GM23338 (cell line): ENCODE data around the gene SERPINC1. TPM values are rescaled to one million over a fixed set of nuclear protein-coding genes. Genes with fewer than 3 reads are reported as not detected.
A peak's percentile ranks its signal among the peaks of the same experiment; 100 is the strongest.

Experiments
- ATAC-seq: fragments of 200-7000 bp; cut with Tn5 transposase; 3 replicates; pipeline ENCODE4 v1.9.1; 2020
- DNase-seq: peaks from one replicate; pipeline ENCODE4 v3.0.0-alpha.2; 2015; ENCODE audit warnings: low spot score
- H2AFZ ChIP-seq: fragments of 200-600 bp; sonication (generic); 2 replicates; pipeline ENCODE4 v1.8.0; 2016; ENCODE audit warnings: antibody characterized with exemption, mild to moderate bottlenecking, moderate library complexity
- H3F3A ChIP-seq: fragments of 200-600 bp; sonication (generic); replicated peaks from 2 replicates; pipeline ENCODE4 v1.8.0; 2017; ENCODE audit warnings: antibody characterized with exemption, mixed run types, low read depth
- H3K27ac ChIP-seq: fragments of 200-600 bp; sonication (generic); 2 replicates; pipeline ENCODE4 v1.6.1; 2016; ENCODE audit warnings: low read depth
- H3K27me3 ChIP-seq: fragments of 200-600 bp; sonication (generic); 2 replicates; pipeline ENCODE4 v1.8.0; 2016; ENCODE audit warnings: mild to moderate bottlenecking, mixed run types, moderate library complexity; ENCODE audit not compliant: insufficient read depth
- H3K36me3 ChIP-seq: fragments of 200-600 bp; sonication (generic); 2 replicates; pipeline ENCODE4 v1.8.0; 2016; ENCODE audit warnings: mild to moderate bottlenecking; ENCODE audit not compliant: insufficient read depth
- H3K4me1 ChIP-seq: fragments of 200-600 bp; sonication (generic); 2 replicates; pipeline ENCODE4 v1.8.0; 2016; ENCODE audit warnings: mild to moderate bottlenecking, moderate library complexity; ENCODE audit not compliant: insufficient read depth
- H3K4me2 ChIP-seq: fragments of 200-600 bp; sonication (generic); 2 replicates; pipeline ENCODE4 v1.7.1; 2017; ENCODE audit warnings: mixed run types
- H3K4me3 ChIP-seq: fragments of 200-600 bp; sonication (generic); 2 replicates; pipeline ENCODE4 v1.6.1; 2016; ENCODE audit warnings: mixed run types
- H3K79me2 ChIP-seq: fragments of 200-600 bp; sonication (generic); replicated peaks from 2 replicates; pipeline ENCODE4 v1.8.0; 2017; ENCODE audit warnings: mild to moderate bottlenecking; ENCODE audit not compliant: insufficient read depth
- H3K9me2 ChIP-seq: fragments of 200-600 bp; sonication (generic); 2 replicates; pipeline ENCODE4 v1.8.0; 2017; ENCODE audit not compliant: insufficient read depth
- H4K20me1 ChIP-seq: fragments of 200-600 bp; sonication (generic); replicated peaks from 2 replicates; pipeline ENCODE4 v1.8.0; 2017; ENCODE audit warnings: mild to moderate bottlenecking; ENCODE audit not compliant: insufficient read depth
- H3K27ac Mint-ChIP-seq: 2 replicates; pipeline ENCODE4 v1.8.0; 2020; ENCODE audit warnings: inconsistent platforms, mild to moderate bottlenecking, moderate library complexity, mixed read lengths
- H3K27me3 Mint-ChIP-seq: 3 replicates; pipeline ENCODE4 v1.8.0; 2022; ENCODE audit warnings: low read depth, mild to moderate bottlenecking, moderate library complexity, mixed read lengths, inconsistent platforms; ENCODE audit not compliant: insufficient read depth, poor library complexity
- H3K36me3 Mint-ChIP-seq: 3 replicates; pipeline ENCODE4 v1.8.0; 2021; ENCODE audit warnings: low read depth, mild to moderate bottlenecking, inconsistent platforms, moderate library complexity, mixed read lengths
- H3K4me1 Mint-ChIP-seq: 3 replicates; pipeline ENCODE4 v1.8.0; 2020; ENCODE audit warnings: mild to moderate bottlenecking, inconsistent platforms, mixed read lengths
- H3K4me3 Mint-ChIP-seq: 3 replicates; pipeline ENCODE4 v1.8.0; 2021; ENCODE audit warnings: moderate library complexity, mild to moderate bottlenecking, inconsistent platforms, mixed read lengths
- H3K9me3 Mint-ChIP-seq: 3 replicates; pipeline ENCODE4 v1.8.0; 2020; ENCODE audit warnings: moderate library complexity, mild to moderate bottlenecking, inconsistent platforms, mixed read lengths
- CREB1 ChIP-seq: fragments of 250-450 bp; sonication (Bioruptor Pico); IDR thresholded peaks from 2 replicates; pipeline ENCODE4 v1.5.0; 2020; ENCODE audit warnings: low read depth, mild to moderate bottlenecking, moderate library complexity
- EZH2 ChIP-seq: fragments of 200-600 bp; sonication (generic); IDR thresholded peaks from one replicate; pipeline ENCODE4 v1.8.0; 2017; ENCODE audit warnings: antibody characterized with exemption, mild to moderate bottlenecking, low read depth; ENCODE audit not compliant: unreplicated experiment
- EZH2phosphoT487 ChIP-seq: fragments of 200-600 bp; sonication (generic); IDR thresholded peaks from one replicate; pipeline ENCODE4 v1.8.1; 2018; ENCODE audit warnings: antibody characterized with exemption; ENCODE audit not compliant: unreplicated experiment
- JUNB ChIP-seq: IDR thresholded peaks from one replicate; pipeline ENCODE4 v1.6.1; 2016; ENCODE audit warnings: antibody characterized with exemption; ENCODE audit not compliant: unreplicated experiment
- NANOG ChIP-seq: IDR thresholded peaks from 2 replicates; pipeline ENCODE4 v1.6.1; 2016; ENCODE audit warnings: antibody characterized with exemption, borderline replicate concordance
- POLR2AphosphoS5 ChIP-seq: IDR thresholded peaks from 2 replicates; pipeline ENCODE4 v1.6.1; 2016; ENCODE audit warnings: antibody characterized with exemption, low read depth
- STAT1 ChIP-seq: IDR thresholded peaks from one replicate; pipeline ENCODE4 v1.6.1; 2016; ENCODE audit warnings: antibody characterized with exemption; ENCODE audit not compliant: unreplicated experiment
- ZNF114 ChIP-seq: fragments of 250-450 bp; sonication (Bioruptor Pico); IDR thresholded peaks from 2 replicates; pipeline ENCODE4 v1.5.0; 2020; ENCODE audit warnings: mild to moderate bottlenecking, moderate library complexity
- ZNF331 ChIP-seq: fragments of 250-450 bp; sonication (Bioruptor Pico); IDR thresholded peaks from 2 replicates; pipeline ENCODE4 v1.5.0; 2020; ENCODE audit warnings: low read depth, mild to moderate bottlenecking, moderate library complexity
- polyA plus RNA-seq: library from polyadenylated mRNA; unstranded; fragments of >200 nt; fragmentation: Nextera tagmentation; extraction: Ambion mirVana; gene quantifications from 2 replicates; pipeline ENCODE4 v1.2.1, GENCODE V29; 2016
- total RNA-seq: library from RNA; depleted of rRNA; stranded (reverse); fragments of >200 nt; shearing (Covaris generic); gene quantifications from 2 replicates; pipeline ENCODE4 v1.2.3, GENCODE V29; 2014
- TF ChIP-seq, protein P1 (sequence below): IDR thresholded peaks from one replicate; pipeline ENCODE4 v1.6.1; 2018; ENCODE audit warnings: antibody characterized with exemption; ENCODE audit not compliant: unreplicated experiment
- TF ChIP-seq, protein P2 (sequence below): IDR thresholded peaks from 2 replicates; pipeline ENCODE4 v1.6.1; 2016; ENCODE audit warnings: antibody characterized with exemption
- TF ChIP-seq, protein P3 (sequence below), 2 experiments: fragments of 200-600 bp in 1 of 2; sonication (generic) in 1 of 2; conservative IDR thresholded peaks; 2 replicates each; pipeline versions ENCODE4 v1.5.1 to v1.6.1; 2016 to 2017; ENCODE audit warnings: antibody characterized with exemption in 2 of 2, low read depth in 2 of 2, mild to moderate bottlenecking in 2 of 2, moderate library complexity in 1 of 2
- TF ChIP-seq, protein P4 (sequence below): fragments of 250-450 bp; sonication (Bioruptor Pico); IDR thresholded peaks from 2 replicates; pipeline ENCODE4 v1.5.0; 2020; ENCODE audit warnings: mild to moderate bottlenecking, moderate library complexity

SERPINC1 gene
- total and polyA plus RNA-seq, 2 experiments from 2014 or later: not detected

DNA sequence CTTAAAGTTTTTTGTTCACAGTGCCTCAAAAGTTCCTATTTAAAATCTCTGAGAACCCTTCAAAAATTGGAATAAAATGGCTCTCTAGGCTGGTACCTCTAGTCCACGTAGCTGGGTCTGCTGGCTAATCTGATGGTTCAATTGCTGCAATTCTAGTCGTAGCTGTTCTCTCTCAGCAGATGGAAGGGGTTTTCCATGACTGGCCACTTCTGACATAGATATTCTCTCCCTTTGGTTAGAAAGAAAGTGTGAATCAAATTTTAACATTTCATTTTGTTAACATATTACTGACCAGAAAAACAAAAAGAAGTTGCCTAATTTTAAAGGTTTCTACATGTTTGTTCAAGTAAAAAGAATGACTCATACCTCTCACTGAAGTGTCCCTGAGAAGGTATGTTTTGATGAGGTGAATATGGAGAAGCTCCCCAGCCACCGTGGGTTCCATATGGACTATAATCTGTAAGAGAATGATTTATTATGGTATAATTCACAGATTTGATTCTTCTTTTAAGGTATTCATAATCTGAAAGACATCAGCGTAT lies 29.3 kb upstream of the SERPINC1 start:
- peaks cover 44% of the 10 kb centered on the region for H3K36me3 ChIP-seq
- peaks cover 72% of the 10 kb centered on the region for H3K36me3 Mint-ChIP-seq
- no peaks in the 10 kb centered on the region for H3F3A ChIP-seq
- DNase-seq (no peak), ATAC-seq (no peak)
- no peak overlapping the region for H2AFZ ChIP-seq
- no peaks in the 10 kb centered on the region for H3K9me2 ChIP-seq
- no peaks in the 10 kb centered on the region for H3K4me1 Mint-ChIP-seq
- H3K27ac ChIP-seq: no peak overlapping the region
- no peaks in the 10 kb centered on the region for H3K9me3 Mint-ChIP-seq
- H4K20me1 ChIP-seq: no peaks in the 10 kb centered on the region
- H3K27me3 ChIP-seq: no peaks in the 10 kb centered on the region
- H3K79me2 ChIP-seq: no peaks in the 10 kb centered on the region
- no peaks in the 10 kb centered on the region for H3K4me1 ChIP-seq
- H3K4me3 Mint-ChIP-seq: no peak overlapping the region
- peaks cover 2% of the 10 kb centered on the region for H3K27me3 Mint-ChIP-seq
- TF ChIP-seq EZH2phosphoT487 (no peak), POLR2AphosphoS5 (no peak), ZNF331 (CRISPR knock-in tag) (no peak), STAT1 (no peak), NANOG (no peak), ZNF114 (CRISPR knock-in tag) (no peak), JUNB (no peak), CREB1 (CRISPR knock-in tag) (no peak), EZH2 (no peak)
- TF ChIP-seq, protein P1, sequence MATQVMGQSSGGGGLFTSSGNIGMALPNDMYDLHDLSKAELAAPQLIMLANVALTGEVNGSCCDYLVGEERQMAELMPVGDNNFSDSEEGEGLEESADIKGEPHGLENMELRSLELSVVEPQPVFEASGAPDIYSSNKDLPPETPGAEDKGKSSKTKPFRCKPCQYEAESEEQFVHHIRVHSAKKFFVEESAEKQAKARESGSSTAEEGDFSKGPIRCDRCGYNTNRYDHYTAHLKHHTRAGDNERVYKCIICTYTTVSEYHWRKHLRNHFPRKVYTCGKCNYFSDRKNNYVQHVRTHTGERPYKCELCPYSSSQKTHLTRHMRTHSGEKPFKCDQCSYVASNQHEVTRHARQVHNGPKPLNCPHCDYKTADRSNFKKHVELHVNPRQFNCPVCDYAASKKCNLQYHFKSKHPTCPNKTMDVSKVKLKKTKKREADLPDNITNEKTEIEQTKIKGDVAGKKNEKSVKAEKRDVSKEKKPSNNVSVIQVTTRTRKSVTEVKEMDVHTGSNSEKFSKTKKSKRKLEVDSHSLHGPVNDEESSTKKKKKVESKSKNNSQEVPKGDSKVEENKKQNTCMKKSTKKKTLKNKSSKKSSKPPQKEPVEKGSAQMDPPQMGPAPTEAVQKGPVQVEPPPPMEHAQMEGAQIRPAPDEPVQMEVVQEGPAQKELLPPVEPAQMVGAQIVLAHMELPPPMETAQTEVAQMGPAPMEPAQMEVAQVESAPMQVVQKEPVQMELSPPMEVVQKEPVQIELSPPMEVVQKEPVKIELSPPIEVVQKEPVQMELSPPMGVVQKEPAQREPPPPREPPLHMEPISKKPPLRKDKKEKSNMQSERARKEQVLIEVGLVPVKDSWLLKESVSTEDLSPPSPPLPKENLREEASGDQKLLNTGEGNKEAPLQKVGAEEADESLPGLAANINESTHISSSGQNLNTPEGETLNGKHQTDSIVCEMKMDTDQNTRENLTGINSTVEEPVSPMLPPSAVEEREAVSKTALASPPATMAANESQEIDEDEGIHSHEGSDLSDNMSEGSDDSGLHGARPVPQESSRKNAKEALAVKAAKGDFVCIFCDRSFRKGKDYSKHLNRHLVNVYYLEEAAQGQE: no peak
- TF ChIP-seq, protein P2, sequence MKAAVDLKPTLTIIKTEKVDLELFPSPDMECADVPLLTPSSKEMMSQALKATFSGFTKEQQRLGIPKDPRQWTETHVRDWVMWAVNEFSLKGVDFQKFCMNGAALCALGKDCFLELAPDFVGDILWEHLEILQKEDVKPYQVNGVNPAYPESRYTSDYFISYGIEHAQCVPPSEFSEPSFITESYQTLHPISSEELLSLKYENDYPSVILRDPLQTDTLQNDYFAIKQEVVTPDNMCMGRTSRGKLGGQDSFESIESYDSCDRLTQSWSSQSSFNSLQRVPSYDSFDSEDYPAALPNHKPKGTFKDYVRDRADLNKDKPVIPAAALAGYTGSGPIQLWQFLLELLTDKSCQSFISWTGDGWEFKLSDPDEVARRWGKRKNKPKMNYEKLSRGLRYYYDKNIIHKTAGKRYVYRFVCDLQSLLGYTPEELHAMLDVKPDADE: no peak
- TF ChIP-seq, protein P3, sequence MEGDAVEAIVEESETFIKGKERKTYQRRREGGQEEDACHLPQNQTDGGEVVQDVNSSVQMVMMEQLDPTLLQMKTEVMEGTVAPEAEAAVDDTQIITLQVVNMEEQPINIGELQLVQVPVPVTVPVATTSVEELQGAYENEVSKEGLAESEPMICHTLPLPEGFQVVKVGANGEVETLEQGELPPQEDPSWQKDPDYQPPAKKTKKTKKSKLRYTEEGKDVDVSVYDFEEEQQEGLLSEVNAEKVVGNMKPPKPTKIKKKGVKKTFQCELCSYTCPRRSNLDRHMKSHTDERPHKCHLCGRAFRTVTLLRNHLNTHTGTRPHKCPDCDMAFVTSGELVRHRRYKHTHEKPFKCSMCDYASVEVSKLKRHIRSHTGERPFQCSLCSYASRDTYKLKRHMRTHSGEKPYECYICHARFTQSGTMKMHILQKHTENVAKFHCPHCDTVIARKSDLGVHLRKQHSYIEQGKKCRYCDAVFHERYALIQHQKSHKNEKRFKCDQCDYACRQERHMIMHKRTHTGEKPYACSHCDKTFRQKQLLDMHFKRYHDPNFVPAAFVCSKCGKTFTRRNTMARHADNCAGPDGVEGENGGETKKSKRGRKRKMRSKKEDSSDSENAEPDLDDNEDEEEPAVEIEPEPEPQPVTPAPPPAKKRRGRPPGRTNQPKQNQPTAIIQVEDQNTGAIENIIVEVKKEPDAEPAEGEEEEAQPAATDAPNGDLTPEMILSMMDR (conservative IDR thresholded peaks at IDR 0.05; ENCODE audit: low read depth in 2 of 2): no peak
- TF ChIP-seq, protein P4, sequence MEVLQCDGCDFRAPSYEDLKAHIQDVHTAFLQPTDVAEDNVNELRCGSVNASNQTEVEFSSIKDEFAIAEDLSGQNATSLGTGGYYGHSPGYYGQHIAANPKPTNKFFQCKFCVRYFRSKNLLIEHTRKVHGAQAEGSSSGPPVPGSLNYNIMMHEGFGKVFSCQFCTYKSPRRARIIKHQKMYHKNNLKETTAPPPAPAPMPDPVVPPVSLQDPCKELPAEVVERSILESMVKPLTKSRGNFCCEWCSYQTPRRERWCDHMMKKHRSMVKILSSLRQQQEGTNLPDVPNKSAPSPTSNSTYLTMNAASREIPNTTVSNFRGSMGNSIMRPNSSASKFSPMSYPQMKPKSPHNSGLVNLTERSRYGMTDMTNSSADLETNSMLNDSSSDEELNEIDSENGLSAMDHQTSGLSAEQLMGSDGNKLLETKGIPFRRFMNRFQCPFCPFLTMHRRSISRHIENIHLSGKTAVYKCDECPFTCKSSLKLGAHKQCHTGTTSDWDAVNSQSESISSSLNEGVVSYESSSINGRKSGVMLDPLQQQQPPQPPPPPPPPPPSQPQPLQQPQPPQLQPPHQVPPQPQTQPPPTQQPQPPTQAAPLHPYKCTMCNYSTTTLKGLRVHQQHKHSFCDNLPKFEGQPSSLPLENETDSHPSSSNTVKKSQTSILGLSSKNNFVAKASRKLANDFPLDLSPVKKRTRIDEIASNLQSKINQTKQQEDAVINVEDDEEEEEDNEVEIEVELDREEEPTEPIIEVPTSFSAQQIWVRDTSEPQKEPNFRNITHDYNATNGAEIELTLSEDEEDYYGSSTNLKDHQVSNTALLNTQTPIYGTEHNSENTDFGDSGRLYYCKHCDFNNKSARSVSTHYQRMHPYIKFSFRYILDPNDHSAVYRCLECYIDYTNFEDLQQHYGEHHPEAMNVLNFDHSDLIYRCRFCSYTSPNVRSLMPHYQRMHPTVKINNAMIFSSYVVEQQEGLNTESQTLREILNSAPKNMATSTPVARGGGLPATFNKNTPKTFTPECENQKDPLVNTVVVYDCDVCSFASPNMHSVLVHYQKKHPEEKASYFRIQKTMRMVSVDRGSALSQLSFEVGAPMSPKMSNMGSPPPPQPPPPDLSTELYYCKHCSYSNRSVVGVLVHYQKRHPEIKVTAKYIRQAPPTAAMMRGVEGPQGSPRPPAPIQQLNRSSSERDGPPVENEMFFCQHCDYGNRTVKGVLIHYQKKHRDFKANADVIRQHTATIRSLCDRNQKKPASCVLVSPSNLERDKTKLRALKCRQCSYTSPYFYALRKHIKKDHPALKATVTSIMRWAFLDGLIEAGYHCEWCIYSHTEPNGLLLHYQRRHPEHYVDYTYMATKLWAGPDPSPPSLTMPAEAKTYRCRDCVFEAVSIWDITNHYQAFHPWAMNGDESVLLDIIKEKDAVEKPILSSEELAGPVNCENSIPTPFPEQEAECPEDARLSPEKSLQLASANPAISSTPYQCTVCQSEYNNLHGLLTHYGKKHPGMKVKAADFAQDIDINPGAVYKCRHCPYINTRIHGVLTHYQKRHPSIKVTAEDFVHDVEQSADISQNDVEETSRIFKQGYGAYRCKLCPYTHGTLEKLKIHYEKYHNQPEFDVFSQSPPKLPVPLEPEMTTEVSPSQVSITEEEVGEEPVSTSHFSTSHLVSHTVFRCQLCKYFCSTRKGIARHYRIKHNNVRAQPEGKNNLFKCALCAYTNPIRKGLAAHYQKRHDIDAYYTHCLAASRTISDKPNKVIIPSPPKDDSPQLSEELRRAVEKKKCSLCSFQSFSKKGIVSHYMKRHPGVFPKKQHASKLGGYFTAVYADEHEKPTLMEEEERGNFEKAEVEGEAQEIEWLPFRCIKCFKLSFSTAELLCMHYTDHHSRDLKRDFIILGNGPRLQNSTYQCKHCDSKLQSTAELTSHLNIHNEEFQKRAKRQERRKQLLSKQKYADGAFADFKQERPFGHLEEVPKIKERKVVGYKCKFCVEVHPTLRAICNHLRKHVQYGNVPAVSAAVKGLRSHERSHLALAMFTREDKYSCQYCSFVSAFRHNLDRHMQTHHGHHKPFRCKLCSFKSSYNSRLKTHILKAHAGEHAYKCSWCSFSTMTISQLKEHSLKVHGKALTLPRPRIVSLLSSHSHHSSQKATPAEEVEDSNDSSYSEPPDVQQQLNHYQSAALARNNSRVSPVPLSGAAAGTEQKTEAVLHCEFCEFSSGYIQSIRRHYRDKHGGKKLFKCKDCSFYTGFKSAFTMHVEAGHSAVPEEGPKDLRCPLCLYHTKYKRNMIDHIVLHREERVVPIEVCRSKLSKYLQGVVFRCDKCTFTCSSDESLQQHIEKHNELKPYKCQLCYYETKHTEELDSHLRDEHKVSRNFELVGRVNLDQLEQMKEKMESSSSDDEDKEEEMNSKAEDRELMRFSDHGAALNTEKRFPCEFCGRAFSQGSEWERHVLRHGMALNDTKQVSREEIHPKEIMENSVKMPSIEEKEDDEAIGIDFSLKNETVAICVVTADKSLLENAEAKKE (CRISPR knock-in tag): no peak
- H3K27ac Mint-ChIP-seq: peak overlapping the region; percentile 5; the same call in 1 of the 2 replicates
- no peak overlapping the region for H3K4me3 ChIP-seq
- H3K4me2 ChIP-seq: no peak overlapping the region
